ENCODE measurements around the gene ZNF133.
"Not testable (repeated sequence)": the region's sequence is repeated elsewhere in the genome, so short reads cannot be mapped to it uniquely, and the experiment has no call there.

Gene ZNF133

DNA sequence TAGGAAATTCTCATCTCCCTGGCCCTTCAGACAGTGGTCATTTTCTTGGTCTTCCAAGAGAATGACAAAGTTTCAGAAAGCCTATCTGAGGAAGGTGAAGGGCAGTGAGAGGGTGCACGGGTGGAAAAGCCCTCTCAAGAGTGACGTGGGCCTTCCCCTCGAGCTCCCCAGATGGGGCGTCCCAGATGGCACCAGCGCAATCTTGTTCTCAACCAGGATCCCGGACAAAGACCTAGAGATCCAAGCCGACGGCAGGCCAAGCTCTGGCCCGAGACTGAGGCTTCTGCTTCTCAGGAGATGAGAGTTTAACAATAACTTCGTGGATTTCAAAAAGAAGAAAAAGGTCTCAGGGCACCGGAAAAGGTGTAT is 797 bp upstream of the ZNF133 start:
- no peak for DNase-seq

DNA sequence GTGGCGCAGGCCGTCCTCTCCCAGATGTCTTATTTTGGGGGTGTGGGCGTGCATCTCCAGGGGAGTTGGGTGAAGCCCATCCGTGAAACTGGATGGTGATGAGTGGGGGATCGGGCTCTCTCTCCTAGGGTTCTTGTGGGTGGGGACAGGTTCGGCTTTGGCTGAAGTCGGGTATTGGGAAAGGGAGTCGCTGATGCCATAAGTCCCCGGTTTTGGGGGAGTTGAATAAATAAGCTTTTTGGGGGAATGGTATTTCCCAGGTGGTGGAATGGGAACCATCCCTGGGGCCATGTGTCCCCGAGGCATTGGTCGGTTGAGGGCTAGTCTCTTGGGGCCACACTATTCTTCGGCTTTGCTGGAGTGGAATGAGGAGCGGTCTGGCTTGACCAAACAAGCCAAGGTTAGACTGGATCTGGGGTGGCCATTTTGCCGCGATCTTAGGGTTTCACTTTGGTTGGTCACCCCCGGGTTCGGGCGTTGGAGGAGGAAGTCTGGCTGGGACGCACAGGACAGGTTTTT is 481 bp downstream of the ZNF133 start:
- DNase-seq, result no peak

DNA sequence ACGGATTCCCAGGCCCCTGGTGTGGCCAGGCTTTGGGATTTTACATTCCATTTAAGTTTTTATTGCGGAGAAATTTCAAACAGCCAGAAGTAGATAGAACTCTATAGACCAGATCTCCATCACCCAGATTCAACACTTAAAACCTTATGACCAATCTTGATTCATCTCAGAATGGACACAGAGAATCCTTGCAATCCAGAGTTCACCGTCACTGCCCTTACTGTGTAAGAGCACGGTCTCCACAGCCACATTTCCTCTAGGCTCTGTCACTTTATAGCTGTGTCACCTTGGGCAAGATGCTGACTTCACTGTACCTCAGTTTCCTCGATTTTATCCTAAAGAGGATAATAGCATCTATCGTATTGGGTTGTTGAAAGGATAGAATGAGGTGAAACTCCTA is 979 bp downstream of the ZNF133 start:
- DNase-seq, result no peak

DNA sequence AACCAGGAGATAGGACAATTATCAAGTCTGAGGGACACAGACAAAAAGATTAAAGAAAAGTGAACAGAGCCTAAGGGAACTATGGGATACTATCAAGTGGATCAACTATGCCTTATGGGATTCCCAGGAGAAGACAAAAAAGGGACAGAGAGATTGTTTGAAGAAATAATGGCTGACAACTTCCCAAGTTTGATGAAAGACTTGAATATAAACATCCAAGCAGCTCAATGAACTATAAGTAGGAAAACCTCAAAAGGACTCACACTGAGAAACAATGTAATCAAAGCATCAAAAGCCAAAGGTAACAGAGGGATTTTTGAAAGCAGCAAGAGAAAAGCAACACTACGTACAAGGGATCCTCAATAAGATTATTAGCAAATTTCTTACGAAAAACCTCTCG is 11.0 kb downstream of the ZNF133 start:
- no peak for DNase-seq

DNA sequence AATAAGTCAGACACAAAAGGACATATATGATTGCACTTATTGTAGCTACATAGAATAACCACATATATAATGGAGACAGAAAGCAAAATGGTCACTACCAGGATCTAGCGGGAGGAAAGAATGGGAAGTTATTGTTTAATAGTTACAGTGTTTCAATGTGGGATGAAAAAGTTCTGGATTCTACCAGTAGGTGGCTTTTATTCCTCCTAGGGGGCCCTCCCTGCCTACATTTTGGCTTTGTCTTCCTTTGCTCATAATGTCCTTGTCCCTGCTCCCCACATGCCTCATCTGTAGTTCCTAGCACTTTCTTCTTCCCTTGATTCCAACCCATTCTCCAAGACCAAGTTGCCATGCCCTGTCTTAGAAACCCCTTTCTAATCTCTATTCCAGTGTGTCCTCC is 16.3 kb downstream of the ZNF133 start:
- no peak for DNase-seq

DNA sequence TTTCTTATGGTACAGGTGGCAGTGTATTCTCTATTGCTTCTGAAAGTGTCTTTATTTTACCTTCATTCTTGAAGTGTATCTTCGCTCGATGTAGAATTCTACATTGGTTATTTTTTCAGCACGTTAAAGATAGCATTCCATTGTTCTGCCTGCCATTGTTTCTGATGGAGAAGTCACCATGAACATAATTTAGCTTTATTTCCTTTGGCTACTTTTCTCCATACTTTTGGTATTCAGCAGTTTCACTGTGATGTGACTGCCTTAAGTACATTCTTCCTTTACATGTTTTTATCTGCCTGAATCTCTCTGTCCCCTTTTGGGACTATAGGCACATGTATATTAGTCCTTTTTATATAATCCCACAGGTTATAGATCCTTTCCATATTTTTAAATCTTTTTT is 19.0 kb downstream of the ZNF133 start:
- no peak for DNase-seq

DNA sequence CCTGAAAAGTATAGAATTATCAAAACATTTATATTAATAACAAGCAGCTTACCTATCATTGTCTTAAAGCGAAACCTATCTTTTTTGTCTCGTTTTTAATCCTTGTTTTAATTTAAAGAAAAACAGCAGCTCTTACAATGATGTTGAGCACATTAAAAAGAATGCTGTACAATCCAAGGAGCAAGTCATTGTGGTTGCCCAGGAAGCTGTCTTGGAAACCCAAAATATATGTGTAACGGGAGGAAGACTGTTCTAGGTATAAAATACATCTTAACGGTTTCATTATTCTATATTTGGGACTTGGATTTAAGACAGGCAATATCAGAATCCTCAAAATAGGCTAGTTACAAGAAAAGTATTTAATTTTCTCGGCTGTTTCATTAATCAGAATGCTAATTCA is 21.7 kb downstream of the ZNF133 start:
- DNase-seq, result no peak

DNA sequence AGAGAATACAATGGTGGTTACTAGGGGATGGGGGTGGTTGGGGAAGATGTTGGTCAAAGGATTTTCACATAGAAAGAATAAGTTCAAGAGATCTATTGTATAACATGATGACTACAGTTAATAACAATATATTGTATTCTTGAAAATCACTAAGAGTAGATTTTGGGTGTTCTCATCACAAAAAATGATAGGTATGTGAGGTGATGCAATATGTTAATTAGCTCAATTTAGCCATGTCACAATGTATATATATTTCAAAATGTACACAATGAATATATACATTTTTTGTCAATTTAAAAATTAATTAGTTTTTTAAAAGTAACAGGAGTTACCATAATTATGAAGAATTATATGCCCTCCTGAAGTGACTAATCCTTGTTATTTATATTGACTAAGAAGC is 22.3 kb downstream of the ZNF133 start:
- no peak for DNase-seq

DNA sequence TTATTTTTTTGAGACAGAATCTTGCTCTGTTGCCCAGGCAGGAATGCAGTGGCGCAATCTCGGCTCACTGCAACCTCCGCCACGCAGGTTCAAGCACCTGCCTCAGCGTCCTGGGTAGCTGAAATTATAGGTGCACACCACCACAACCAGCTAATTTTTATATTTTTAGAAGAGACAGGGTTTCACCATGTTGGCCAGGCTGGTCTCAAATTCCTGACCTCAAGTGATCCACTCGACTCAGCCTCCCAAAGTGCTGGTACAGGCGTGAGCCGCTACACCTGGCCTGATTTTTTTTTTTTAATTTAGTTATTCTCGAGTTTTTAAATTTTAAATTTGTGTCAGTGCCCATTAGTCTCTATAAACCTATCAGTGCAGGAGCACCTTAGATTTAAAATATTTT is 24.4 kb downstream of the ZNF133 start:
- DNase-seq, result no peak

DNA sequence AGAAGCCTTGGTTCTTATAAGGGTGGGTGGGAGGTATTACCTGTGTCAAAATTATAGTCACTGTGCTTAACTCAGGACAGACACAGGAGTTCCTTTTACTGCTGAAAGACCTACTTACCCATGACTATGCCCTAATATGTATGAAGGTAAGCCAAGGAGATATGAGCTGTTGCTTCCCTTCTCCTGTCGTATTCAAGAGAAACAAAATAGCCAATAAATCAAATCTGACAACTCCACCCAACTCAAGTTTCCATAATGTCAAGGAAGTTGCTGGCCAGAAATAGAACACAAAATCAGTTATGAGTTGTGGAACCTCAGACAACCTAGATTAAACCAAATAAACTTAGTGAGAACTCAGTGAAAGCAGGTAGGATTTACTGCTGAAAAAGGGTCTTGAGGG is 25.1 kb downstream of the ZNF133 start:
- no peak for DNase-seq

DNA sequence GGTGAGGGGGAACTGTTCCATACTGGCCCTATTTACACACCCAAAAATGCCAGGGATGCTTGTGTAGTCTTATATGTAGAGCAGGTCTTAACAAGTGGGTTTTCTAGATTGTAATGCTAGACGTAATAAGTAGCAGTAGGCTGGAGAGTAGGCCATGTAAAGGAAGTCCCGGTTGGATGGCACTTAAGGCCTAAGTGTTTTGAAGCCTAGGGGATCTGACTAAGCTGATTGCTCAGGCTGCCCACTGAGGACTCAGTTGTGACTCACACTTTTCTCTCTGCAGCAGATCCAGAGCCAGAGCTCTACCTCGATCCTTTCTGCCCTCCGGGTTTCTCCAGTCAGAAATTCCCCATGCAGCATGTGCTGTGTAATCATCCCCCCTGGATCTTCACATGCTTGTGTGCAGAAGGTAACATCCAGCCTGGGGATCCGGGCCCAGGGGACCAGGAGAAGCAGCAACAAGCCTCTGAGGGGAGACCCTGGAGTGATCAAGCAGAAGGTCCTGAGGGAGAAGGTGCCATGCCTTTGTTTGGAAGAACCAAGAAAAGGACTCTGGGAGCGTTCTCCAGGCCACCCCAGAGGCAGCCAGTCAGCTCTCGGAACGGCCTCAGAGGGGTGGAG is 26.6 kb downstream of the ZNF133 start:
- no peak for DNase-seq

DNA sequence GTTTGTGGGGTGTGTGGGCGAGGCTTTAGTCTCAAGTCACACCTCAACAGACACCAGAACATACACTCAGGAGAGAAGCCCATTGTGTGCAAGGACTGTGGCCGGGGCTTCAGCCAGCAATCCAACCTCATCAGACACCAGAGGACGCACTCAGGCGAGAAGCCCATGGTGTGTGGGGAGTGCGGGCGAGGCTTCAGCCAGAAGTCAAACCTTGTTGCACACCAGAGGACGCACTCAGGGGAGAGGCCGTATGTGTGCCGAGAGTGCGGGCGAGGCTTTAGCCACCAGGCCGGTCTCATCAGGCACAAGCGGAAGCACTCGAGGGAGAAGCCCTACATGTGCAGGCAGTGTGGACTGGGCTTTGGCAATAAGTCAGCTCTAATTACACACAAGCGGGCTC is 27.8 kb downstream of the ZNF133 start:
- no peak for DNase-seq

DNA sequence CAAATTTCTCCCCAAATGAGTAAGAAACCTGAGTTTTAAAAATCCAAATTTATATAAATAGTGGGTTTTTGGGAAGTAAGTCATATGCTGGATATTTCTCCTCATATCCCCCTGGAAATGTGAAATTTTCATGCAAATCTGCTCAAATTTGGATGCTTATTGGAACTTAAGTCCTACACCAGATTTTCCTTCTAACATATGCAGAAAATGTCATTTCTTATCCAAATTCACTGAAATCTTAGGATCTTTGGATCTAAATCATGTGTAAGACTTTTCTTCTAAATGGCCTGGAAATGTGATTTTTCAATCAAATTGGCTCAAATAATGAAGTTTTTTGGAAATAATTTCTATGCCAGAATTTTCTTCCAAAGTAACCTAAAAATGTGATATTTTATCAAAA is 33.0 kb downstream of the ZNF133 start:
- no peak for DNase-seq

DNA sequence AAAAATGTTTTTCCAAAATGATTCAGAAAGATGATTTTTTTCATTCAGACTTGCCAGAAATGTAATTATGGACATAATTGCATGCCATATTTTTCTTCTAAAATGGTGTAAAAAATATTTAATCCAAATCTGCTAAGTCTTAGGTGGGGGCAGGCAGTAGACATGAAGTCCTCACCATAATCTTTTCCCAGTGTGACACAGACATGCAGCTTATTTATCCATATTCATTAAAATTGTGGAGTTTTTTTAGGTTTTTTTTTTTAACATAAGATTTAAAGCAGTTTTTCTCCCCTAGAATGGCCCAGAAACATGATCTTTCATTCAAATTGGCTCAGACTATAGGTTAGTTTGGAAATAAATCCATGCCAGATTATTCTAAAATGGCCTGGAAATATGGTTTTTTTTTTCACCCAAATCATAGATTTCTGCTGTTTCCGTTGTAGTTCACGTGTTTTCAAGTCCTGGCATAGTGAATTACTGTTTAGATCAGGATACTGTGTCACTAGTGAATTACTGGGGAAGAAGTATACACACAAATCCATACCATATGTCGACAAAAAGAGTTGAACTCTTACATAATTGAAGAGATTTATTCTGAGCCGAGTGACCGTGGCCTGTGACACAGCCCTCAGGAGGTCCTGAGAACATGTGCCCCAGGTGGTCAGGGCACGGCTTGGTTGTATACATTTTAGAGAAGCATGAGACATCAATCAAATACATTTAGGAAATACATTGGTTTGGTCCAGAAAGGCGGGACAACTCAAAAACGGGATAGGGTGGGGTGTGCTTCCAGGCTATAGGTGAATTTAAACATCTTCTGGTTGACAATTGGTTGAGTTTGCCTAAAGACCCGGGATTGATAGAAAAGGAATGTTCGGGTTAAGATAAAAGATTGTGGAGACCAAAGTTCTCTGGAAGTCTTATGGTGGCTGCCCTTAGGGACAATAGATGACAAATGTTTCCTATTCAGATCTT is 33.9 kb downstream of the ZNF133 start:
- no peak for DNase-seq

DNA sequence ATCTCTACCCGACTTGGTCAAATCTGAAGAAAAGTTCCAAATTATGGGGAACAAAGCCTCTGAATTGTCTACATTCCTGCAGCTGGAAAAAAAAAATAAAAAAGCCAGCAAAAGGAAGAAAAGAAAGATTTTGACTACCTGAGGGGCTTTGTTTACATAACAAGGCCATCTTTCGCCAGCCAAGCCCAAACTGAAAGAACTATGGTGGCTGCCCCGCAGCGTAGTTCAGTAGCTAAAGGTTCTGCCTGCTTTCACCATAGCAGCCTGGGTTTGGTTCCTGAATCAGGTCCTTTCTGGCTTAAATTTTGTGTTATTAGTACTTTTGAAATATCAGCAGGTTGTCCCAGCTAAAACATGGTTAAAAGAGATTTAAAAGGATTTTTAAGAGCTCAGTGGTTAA is 35.4 kb downstream of the ZNF133 start:
- DNase-seq, result no peak

DNA sequence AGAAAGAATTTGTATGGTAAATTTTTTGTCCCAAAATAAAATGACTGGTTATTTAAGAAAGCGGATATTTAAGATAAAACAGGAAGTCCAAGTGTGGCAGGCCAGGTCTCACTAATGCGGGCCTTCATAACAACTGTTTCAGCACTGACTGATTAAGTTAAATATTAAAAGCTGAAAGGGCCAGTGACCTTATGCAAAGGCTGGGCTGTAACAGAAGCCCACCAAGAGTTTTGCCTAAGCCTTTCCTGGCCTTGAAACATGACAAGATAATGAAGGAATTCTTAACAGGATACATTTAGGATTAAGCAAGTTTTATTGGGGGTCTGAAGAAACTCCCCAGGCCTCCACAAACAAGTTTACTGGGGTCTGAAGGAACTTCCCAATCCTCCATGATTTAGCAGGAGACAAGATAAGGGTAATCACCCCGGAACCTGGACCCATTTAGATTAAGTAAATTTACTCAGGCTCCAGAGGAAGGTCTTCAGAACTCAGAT is 36.3 kb downstream of the ZNF133 start:
- no peak for DNase-seq

DNA sequence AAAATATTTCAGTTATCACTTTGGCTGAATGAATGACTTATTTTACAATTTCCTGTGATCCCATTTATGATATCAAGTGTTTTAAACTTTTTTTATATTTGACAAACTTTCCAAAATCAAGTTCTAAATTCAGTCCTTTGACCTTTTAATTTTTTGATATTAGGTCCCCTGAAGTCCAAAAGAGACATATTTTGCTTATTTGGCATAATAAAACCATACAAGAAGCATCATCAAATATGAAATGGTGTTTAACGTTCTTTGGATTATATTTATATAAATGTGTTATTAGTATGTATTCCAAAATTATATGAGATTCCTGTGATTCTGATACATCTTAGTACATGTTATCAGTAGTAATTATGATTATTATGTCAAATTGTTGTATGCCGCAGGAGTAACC is 38.7 kb downstream of the ZNF133 start:
- no peak for DNase-seq

DNA sequence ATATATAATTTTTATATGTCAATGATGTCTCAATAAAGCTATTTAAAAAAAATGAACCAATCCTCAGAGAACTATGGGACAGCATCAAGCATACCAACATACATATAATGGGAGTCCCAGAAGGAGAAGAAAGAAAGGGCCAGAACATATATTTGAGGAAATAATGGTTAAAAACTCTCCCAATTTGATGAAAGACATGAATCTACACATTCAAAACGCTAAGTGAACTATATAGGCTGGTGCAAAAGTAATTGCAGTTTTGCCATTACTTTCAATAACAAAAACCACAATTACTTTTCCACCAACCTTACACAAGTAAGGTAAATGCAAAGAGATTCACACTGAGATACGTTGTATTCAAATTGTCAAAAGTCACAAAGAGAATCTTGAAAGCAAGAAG is 43.4 kb downstream of the ZNF133 start:
- DNase-seq, result no peak

DNA sequence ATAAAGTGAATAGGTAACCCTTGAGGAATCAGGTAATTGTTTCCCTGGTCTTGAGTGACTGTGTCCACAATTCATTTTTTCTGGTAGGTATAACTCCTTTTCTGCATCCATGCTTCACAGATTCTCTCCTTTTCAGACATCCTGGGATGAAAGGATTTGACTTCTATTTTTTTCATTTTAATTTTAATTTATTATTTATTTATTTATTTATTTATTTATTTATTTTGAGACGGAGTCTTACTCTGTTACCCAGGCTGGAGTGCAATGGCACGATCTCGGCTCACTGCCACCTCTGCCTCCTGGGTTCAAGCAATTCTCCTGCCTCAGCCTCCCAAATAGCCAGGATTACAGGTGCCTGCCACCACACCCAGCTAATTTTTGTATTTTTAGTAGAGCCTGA is 61.4 kb downstream of the ZNF133 start:
- not testable (repeated sequence) for DNase-seq

DNA sequence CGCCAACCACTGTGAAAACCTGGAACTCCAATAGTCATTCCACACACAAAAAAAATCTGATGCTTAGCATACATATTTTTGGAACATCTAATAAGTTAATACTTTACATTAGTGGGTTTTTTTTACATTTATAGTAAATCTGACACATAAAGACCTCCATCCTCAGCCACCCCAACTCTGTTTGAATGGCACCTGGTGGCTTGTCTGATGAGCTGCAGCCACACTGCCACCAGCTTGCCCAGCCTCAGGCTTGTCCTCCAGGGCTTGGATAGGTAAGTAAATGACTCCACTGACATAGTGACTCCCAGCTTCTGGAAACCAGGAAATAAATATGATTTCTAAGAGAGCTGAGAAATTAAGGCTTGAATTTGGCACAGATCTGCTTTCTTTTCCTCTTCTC is 71.5 kb downstream of the ZNF133 start:
- no peak for DNase-seq

DNA sequence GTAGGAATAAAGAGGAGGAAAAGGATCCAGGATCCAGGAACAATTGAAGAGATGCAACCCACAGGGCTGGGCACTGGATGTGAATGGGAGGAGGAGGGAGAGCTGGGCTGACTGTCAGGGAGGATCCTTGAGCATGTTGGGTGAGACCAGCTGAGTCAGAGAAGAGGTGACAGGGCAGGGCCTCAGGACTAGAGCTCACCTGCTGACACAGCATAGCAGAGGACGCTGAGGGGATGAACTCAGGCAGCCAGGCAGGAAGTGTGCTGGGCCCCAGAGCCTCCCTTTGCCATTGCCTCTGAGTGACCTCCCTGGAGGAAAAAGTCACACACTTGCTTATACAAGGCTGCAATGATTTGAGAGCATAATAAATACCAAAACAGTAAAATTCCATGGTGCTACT is 72.3 kb downstream of the ZNF133 start:
- no peak for DNase-seq

DNA sequence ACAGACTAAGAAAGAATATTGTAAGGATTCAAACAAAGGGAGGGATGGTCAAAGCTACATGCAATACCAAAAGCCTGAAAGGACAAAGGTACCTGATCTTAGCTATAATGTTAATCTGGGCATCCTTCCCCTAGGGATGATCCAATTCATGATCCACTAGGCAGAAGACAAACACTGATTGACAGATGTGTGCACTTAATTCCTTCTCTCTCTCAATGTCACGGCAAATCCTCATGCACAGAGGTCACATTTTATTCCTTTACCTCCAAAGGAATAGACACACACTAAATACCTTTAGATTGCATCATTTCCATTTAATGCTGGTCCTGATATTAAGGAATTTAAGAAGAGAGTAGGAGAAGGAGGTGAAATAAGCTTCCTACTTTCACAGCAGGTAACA is 73.4 kb downstream of the ZNF133 start:
- DNase-seq, result no peak

DNA sequence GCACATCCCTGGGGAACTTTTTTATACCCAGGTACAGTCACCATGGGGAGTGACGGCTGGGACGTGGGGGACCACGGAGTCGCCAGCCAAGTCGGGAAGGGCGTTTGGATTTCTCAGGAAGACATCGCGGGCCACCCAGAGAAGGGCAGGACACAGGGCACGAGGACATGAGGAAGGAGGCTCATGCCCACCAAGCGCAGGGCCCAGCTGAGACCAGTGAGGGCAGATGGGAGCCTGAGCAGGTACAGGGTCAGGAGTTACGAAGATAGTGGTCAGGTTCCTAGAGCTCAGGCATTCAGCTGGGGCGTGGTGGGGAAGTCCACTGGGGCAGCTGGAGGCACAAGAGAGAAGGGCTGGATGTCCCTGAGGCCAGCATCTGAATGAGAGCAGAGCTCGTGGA is 74.6 kb downstream of the ZNF133 start:
- no peak for DNase-seq

DNA sequence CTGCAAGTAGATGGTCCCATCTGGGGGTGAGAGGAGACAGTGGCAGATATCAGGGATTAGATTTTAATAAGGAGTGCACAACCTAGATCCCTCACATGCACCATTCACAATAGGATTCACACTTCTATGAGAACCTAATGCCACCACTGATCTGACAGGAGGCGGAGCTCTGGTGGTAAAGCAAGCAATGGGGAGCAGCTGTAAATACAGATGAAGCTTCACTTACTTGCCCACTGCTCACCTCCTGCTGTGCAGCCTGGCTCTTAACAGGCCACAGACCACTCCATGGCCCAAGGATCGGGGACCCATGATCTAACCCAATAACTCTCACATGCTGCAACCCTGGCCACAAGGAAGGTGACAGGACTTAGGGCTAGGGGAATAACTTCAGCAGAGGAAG is 75.4 kb downstream of the ZNF133 start:
- DNase-seq, result no peak
